Mesendoderm (in vitro differentiated cells): Measurements from ENCODE around the gene OVOL2. TPM values are rescaled to one million over a fixed set of nuclear protein-coding genes. Genes with fewer than 3 reads are reported as not detected.

Source experiments
- DNase-seq: peaks from one replicate; pipeline ENCODE4 v3.0.0; 2013
- H2AK5ac ChIP-seq: 2 replicates; pipeline ENCODE4 v1.6.1; 2013; ENCODE audit warnings: low read length, inconsistent platforms
- H2BK120ac ChIP-seq: 2 replicates; pipeline ENCODE4 v1.6.1; 2013; ENCODE audit warnings: low read depth, mild to moderate bottlenecking, low read length, moderate library complexity, mixed read lengths
- H2BK15ac ChIP-seq: replicated peaks from 2 replicates; pipeline ENCODE4 v1.6.1; 2013; ENCODE audit warnings: low read depth, mild to moderate bottlenecking, moderate library complexity
- H2BK5ac ChIP-seq: 2 replicates; pipeline ENCODE4 v1.6.1; 2013; ENCODE audit warnings: low read length, inconsistent platforms
- H3K18ac ChIP-seq: 2 replicates; pipeline ENCODE4 v1.6.1; 2013; ENCODE audit warnings: mild to moderate bottlenecking, low read length, mixed read lengths
- H3K23ac ChIP-seq: one replicate; pipeline ENCODE4 v1.6.1; 2013; ENCODE audit warnings: low read length
- H3K27ac ChIP-seq: 2 replicates; pipeline ENCODE4 v1.5.1; 2013; ENCODE audit warnings: low read depth, mild to moderate bottlenecking, inconsistent platforms, low read length, moderate library complexity
- H3K27me3 ChIP-seq: 2 replicates; pipeline ENCODE4 v1.6.1; 2013; ENCODE audit warnings: low read length, control low read depth, mild to moderate bottlenecking, inconsistent platforms; ENCODE audit not compliant: insufficient read depth, poor library complexity
- H3K36me3 ChIP-seq: 2 replicates; pipeline ENCODE4 v1.6.1; 2013; ENCODE audit warnings: low read length, inconsistent platforms; ENCODE audit not compliant: control insufficient read depth, insufficient read depth
- H3K4ac ChIP-seq: one replicate; pipeline ENCODE4 v1.6.1; 2013; ENCODE audit warnings: low read depth, mild to moderate bottlenecking, low read length, moderate library complexity
- H3K4me1 ChIP-seq: 2 replicates; pipeline ENCODE4 v1.6.1; 2013; ENCODE audit warnings: low read depth, low read length, inconsistent platforms; ENCODE audit not compliant: control insufficient read depth
- H3K4me2 ChIP-seq: 2 replicates; pipeline ENCODE4 v1.6.1; 2013; ENCODE audit warnings: low read length
- H3K4me3 ChIP-seq: 2 replicates; pipeline ENCODE4 v1.5.1; 2013; ENCODE audit warnings: mild to moderate bottlenecking, low read length
- H3K56ac ChIP-seq: one replicate; pipeline ENCODE4 v1.6.1; 2013; ENCODE audit warnings: low read length
- H3K79me1 ChIP-seq: 2 replicates; pipeline ENCODE4 v1.6.1; 2013; ENCODE audit warnings: low read length, inconsistent platforms
- H3K79me2 ChIP-seq: 2 replicates; pipeline ENCODE4 v1.6.1; 2013; ENCODE audit warnings: mild to moderate bottlenecking, low read length; ENCODE audit not compliant: control insufficient read depth, insufficient read depth
- H3K9ac ChIP-seq: 2 replicates; pipeline ENCODE4 v1.6.1; 2013; ENCODE audit warnings: low read length, inconsistent platforms
- H4K5ac ChIP-seq: one replicate; pipeline ENCODE4 v1.6.1; 2013; ENCODE audit warnings: low read length
- H4K8ac ChIP-seq: one replicate; pipeline ENCODE4 v1.6.1; 2013; ENCODE audit warnings: low read depth, mild to moderate bottlenecking, control low read depth, low read length, moderate library complexity
- WGBS: extraction: QIAGEN DNeasy Blood & Tissue Kit; methylation state at CpG from one replicate; pipeline ENCODE4 v1.1.7; 2013; ENCODE audit warnings: low lambda C conversion rate, missing lambda C conversion rate; ENCODE audit not compliant: insufficient coverage; ENCODE audit errors: extremely low coverage; 5-methylcytosine and 5-hydroxymethylcytosine counted together
- small RNA-seq: library from polyadenylated mRNA; stranded (forward); fragments of <200 nt; extraction: miRNeasy Mini kit (QIAGEN cat#:217004); gene quantifications from one replicate; pipeline ENCODE3, GENCODE V24; 2013; ENCODE audit not compliant: insufficient read depth

Gene OVOL2

DNA sequence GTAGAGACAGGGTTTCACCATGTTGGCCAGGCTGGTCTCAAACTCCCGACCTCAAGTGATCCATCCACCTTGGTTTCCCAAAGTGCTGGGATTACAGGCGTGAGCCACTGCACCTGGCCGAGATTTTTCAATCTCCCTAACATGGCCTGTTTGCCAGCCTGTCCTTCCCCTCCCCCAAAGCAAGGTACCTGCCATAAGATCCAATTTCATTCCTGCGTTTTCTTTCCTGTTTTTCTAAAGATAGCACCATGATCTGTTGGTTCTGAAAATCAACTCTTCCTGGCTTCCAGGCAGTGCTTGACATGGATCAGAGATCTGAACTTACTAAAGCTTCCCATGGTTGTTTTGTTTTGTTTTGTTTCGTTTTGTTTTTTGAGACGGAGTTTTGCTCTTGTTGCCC, 81.4 kb downstream of the OVOL2 start:
- H3K9ac ChIP-seq: no peak overlapping the region
- peaks cover 47% of the 10 kb centered on the region for H3K79me2 ChIP-seq
- H3K36me3 ChIP-seq: peaks cover 3% of the 10 kb centered on the region
- H4K5ac ChIP-seq: no peak overlapping the region
- H3K79me1 ChIP-seq: peaks cover 2% of the 10 kb centered on the region
- no peak overlapping the region for H3K4me2 ChIP-seq
- H2BK120ac ChIP-seq: no peak overlapping the region
- no peak overlapping the region for H3K27ac ChIP-seq
- H3K18ac ChIP-seq: no peak overlapping the region
- WGBS: no CpG with 5 or more reads among the region's 6 CpGs
- H2BK5ac ChIP-seq: no peak overlapping the region
- H3K4me3 ChIP-seq: no peak overlapping the region
- no peak overlapping the region for H3K23ac ChIP-seq
- no peaks in the 10 kb centered on the region for H3K27me3 ChIP-seq
- no peak overlapping the region for H3K56ac ChIP-seq
- H2AK5ac ChIP-seq: no peak overlapping the region
- no peak overlapping the region for H4K8ac ChIP-seq
- no peak overlapping the region for H2BK15ac ChIP-seq
- DNase-seq: no peak
- H3K4ac ChIP-seq: no peak overlapping the region
- H3K4me1 ChIP-seq: no peaks in the 10 kb centered on the region

Small RNA genes within 50 kb of the gene (small RNA-seq; reads per million reads assigned to genes)
- gene RNU7-137P: not detected
